WTC11 (cell line): ENCODE data around the gene BDH2.

ENCODE experiments used
- CREM ChIP-seq: sonication (generic); formaldehyde crosslinking; IDR thresholded peaks from 2 replicates; pipeline ENCODE4 v1.8.1; 2022; ENCODE audit warnings: mild to moderate bottlenecking, missing genetic modification reagents, moderate library complexity
- ESRRA ChIP-seq: sonication (generic); formaldehyde crosslinking; IDR thresholded peaks from 2 replicates; pipeline ENCODE4 v1.8.1; 2022; ENCODE audit warnings: mild to moderate bottlenecking, missing genetic modification reagents, borderline replicate concordance
- MYBL2 ChIP-seq: sonication (generic); formaldehyde crosslinking; IDR thresholded peaks from 2 replicates; pipeline ENCODE4 v1.8.1; 2023; ENCODE audit warnings: mild to moderate bottlenecking, moderate library complexity, missing genetic modification reagents
- NFE2L1 ChIP-seq: sonication (generic); formaldehyde crosslinking; IDR thresholded peaks from 2 replicates; pipeline ENCODE4 v1.8.1; 2023; ENCODE audit warnings: missing genetic modification reagents
- TEAD1 ChIP-seq: sonication (generic); formaldehyde crosslinking; IDR thresholded peaks from 2 replicates; pipeline ENCODE4 v1.8.0; 2022; ENCODE audit warnings: mild to moderate bottlenecking, missing genetic modification reagents
- TF ChIP-seq, protein P1 (sequence below): fragments of 200-600 bp; IDR thresholded peaks from 2 replicates; pipeline ENCODE4 v1.8.0; 2022; ENCODE audit warnings: antibody characterized with exemption
- TF ChIP-seq, protein P2 (sequence below): sonication (generic); formaldehyde crosslinking; IDR thresholded peaks from 2 replicates; pipeline ENCODE4 v1.8.1; 2023; ENCODE audit warnings: mild to moderate bottlenecking, missing genetic modification reagents
- TF ChIP-seq, protein P3 (sequence below): sonication (generic); formaldehyde crosslinking; IDR thresholded peaks from 2 replicates; pipeline ENCODE4 v1.8.1; 2023; ENCODE audit warnings: mild to moderate bottlenecking, missing genetic modification reagents, moderate library complexity

DNA sequence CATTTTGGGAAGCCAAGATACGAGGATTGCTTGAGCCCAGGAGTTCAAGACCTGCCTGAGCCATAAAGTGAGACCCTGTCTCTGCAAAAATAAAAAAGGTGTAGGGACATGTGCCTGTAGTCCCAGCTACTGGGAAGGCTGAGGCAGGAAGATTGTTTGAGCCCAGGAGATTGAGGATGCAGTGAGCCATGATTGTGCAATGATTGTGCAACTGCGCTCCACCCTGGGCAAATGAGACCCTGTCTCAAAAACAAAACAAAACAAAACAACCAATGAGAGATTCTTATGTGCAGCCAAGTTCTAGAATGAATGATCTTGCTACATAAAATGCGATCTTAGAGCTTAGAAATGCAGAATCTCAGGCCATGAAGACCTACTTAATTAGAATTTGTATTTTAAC lies 45.6 kb downstream of the BDH2 start:
- TF ChIP-seq, protein P1, sequence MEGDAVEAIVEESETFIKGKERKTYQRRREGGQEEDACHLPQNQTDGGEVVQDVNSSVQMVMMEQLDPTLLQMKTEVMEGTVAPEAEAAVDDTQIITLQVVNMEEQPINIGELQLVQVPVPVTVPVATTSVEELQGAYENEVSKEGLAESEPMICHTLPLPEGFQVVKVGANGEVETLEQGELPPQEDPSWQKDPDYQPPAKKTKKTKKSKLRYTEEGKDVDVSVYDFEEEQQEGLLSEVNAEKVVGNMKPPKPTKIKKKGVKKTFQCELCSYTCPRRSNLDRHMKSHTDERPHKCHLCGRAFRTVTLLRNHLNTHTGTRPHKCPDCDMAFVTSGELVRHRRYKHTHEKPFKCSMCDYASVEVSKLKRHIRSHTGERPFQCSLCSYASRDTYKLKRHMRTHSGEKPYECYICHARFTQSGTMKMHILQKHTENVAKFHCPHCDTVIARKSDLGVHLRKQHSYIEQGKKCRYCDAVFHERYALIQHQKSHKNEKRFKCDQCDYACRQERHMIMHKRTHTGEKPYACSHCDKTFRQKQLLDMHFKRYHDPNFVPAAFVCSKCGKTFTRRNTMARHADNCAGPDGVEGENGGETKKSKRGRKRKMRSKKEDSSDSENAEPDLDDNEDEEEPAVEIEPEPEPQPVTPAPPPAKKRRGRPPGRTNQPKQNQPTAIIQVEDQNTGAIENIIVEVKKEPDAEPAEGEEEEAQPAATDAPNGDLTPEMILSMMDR: no peak
- TF ChIP-seq TEAD1 (CRISPR knock-in tag) (no peak), ESRRA (no peak), MYBL2 (CRISPR knock-in tag) (no peak), CREM (CRISPR knock-in tag) (no peak), NFE2L1 (no peak)
- TF ChIP-seq, protein P2, sequence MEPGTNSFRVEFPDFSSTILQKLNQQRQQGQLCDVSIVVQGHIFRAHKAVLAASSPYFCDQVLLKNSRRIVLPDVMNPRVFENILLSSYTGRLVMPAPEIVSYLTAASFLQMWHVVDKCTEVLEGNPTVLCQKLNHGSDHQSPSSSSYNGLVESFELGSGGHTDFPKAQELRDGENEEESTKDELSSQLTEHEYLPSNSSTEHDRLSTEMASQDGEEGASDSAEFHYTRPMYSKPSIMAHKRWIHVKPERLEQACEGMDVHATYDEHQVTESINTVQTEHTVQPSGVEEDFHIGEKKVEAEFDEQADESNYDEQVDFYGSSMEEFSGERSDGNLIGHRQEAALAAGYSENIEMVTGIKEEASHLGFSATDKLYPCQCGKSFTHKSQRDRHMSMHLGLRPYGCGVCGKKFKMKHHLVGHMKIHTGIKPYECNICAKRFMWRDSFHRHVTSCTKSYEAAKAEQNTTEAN: no peak
- TF ChIP-seq, protein P3, sequence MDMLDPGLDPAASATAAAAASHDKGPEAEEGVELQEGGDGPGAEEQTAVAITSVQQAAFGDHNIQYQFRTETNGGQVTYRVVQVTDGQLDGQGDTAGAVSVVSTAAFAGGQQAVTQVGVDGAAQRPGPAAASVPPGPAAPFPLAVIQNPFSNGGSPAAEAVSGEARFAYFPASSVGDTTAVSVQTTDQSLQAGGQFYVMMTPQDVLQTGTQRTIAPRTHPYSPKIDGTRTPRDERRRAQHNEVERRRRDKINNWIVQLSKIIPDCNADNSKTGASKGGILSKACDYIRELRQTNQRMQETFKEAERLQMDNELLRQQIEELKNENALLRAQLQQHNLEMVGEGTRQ (CRISPR knock-in tag): no peak
